Measurements from ENCODE around the gene MRTFB.
"Not testable (repeated sequence)": the region's sequence is repeated elsewhere in the genome, so short reads cannot be mapped to it uniquely, and the experiment has no call there.

The MRTFB gene

GRCh38 chr16:14121872-14122271, 50.8 kb downstream of the MRTFB start:
- H3K4me3 ChIP-seq (ENCODE audit: low read length), result no peak overlapping the region
- no peak for TF ChIP-seq CTCF (conservative IDR thresholded peaks at IDR 0.05; ENCODE audit: low read length)
- no peak for DNase-seq (ENCODE audit: low read depth)

GRCh38 chr16:14122430-14122829, 51.3 kb downstream of the MRTFB start:
- DNase-seq (ENCODE audit: low read depth); H3K4me3 ChIP-seq (ENCODE audit: low read length): not testable (repeated sequence)

GRCh38 chr16:14125000-14125681, 54.0 kb downstream of the MRTFB start:
- no peak for TF ChIP-seq CTCF (conservative IDR thresholded peaks at IDR 0.05; ENCODE audit: low read length)
- H3K4me3 ChIP-seq (ENCODE audit: low read length), result no peak overlapping the region

GRCh38 chr16:14125708-14126107, 54.6 kb downstream of the MRTFB start:
- no peak for TF ChIP-seq CTCF (conservative IDR thresholded peaks at IDR 0.05; ENCODE audit: low read length)
- H3K4me3 ChIP-seq (ENCODE audit: low read length), result no peak overlapping the region
- no peak for DNase-seq (ENCODE audit: low read depth)

More at GRCh38 chr16:14125000-14125681, 54.0 kb downstream of the MRTFB start:
- no peak for DNase-seq (ENCODE audit: low read depth)

- H3K4me3 ChIP-seq (ENCODE audit: low read length), result no peak overlapping the region
- no peak for TF ChIP-seq CTCF (conservative IDR thresholded peaks at IDR 0.05; ENCODE audit: low read length)
- DNase-seq (ENCODE audit: low read depth), result no peak
Observed at GRCh38 chr16:14128097-14128496, 57.0 kb downstream of the MRTFB start.

GRCh38 chr16:14129502-14129901, 58.4 kb downstream of the MRTFB start:
- no peak for DNase-seq (ENCODE audit: low read depth)
- TF ChIP-seq CTCF (conservative IDR thresholded peaks at IDR 0.05; ENCODE audit: low read length), result no peak
- H3K4me3 ChIP-seq (ENCODE audit: low read length), result no peak overlapping the region

GRCh38 chr16:14131774-14132695, 60.9 kb downstream of the MRTFB start:
- DNase-seq (ENCODE audit: low read depth), result no peak
- TF ChIP-seq CTCF (conservative IDR thresholded peaks at IDR 0.05; ENCODE audit: low read length), result no peak
- no peak overlapping the region for H3K4me3 ChIP-seq (ENCODE audit: low read length)
